Measurements from ENCODE around the gene TXNDC11.

Gene TXNDC11

GRCh38 chr16:11708421-11708820, 34.2 kb downstream of the TXNDC11 start:
- H3K4me1 ChIP-seq (ENCODE audit: control insufficient read depth, insufficient read depth, low read length): no peaks in the 10 kb centered on the region
- no peaks in the 10 kb centered on the region for H3K9me3 ChIP-seq (ENCODE audit: control insufficient read depth, low read length)
- 88 to 93% methylated on average over 1 of the region's 1 CpG for WGBS, 2 experiments
- no peak overlapping the region for H3K27ac ChIP-seq (ENCODE audit: insufficient read depth, low read depth, low read length, poor library complexity, severe bottlenecking)
- H3K4me3 ChIP-seq (ENCODE audit: insufficient read depth, low read depth, low read length): no peak overlapping the region
- H3K36me3 ChIP-seq (ENCODE audit: control insufficient read depth, insufficient read depth, low read length): no peaks in the 10 kb centered on the region
- H3K27me3 ChIP-seq (ENCODE audit: control insufficient read depth, insufficient read depth, low read length, poor library complexity, severe bottlenecking): no peaks in the 10 kb centered on the region

GRCh38 chr16:11707679-11708197, 34.9 kb downstream of the TXNDC11 start:
- Histone ChIP-seq H3K9me3 (ENCODE audit: control insufficient read depth, low read length) (no peaks in the 10 kb centered on the region), H3K4me3 (ENCODE audit: insufficient read depth, low read depth, low read length) (no peak overlapping the region), H3K27me3 (ENCODE audit: control insufficient read depth, insufficient read depth, low read length, poor library complexity, severe bottlenecking) (no peaks in the 10 kb centered on the region), H3K27ac (ENCODE audit: insufficient read depth, low read depth, low read length, poor library complexity, severe bottlenecking) (no peak overlapping the region), H3K36me3 (ENCODE audit: control insufficient read depth, insufficient read depth, low read length) (no peaks in the 10 kb centered on the region), H3K4me1 (ENCODE audit: control insufficient read depth, insufficient read depth, low read length) (no peaks in the 10 kb centered on the region)
- WGBS, 2 experiments: 96% methylated on average over 4 of the region's 4 CpGs

GRCh38 chr16:11706180-11706742, 36.4 kb downstream of the TXNDC11 start:
- H3K9me3 ChIP-seq (ENCODE audit: control insufficient read depth, low read length): no peaks in the 10 kb centered on the region
- H3K4me1 ChIP-seq (ENCODE audit: control insufficient read depth, insufficient read depth, low read length): no peaks in the 10 kb centered on the region
- H3K27me3 ChIP-seq (ENCODE audit: control insufficient read depth, insufficient read depth, low read length, poor library complexity, severe bottlenecking): no peaks in the 10 kb centered on the region
- no peaks in the 10 kb centered on the region for H3K36me3 ChIP-seq (ENCODE audit: control insufficient read depth, insufficient read depth, low read length)
- H3K4me3 ChIP-seq (ENCODE audit: insufficient read depth, low read depth, low read length): no peak overlapping the region
- no peak overlapping the region for H3K27ac ChIP-seq (ENCODE audit: insufficient read depth, low read depth, low read length, poor library complexity, severe bottlenecking)
- WGBS, 2 experiments: 89 to 94% methylated on average over 5 of the region's 5 CpGs

GRCh38 chr16:11705311-11706025, 37.2 kb downstream of the TXNDC11 start:
- H3K4me3 ChIP-seq (ENCODE audit: insufficient read depth, low read depth, low read length): no peak overlapping the region
- H3K36me3 ChIP-seq (ENCODE audit: control insufficient read depth, insufficient read depth, low read length): no peaks in the 10 kb centered on the region
- H3K27ac ChIP-seq (ENCODE audit: insufficient read depth, low read depth, low read length, poor library complexity, severe bottlenecking): no peak overlapping the region
- 92 to 95% methylated on average over 5 of the region's 6 CpGs for WGBS, 2 experiments
- H3K9me3 ChIP-seq (ENCODE audit: control insufficient read depth, low read length): no peaks in the 10 kb centered on the region
- H3K27me3 ChIP-seq (ENCODE audit: control insufficient read depth, insufficient read depth, low read length, poor library complexity, severe bottlenecking): no peaks in the 10 kb centered on the region
- H3K4me1 ChIP-seq (ENCODE audit: control insufficient read depth, insufficient read depth, low read length): no peaks in the 10 kb centered on the region

GRCh38 chr16:11700264-11701029, 42.2 kb downstream of the TXNDC11 start:
- WGBS, 2 experiments: 93 to 95% methylated on average over 9 of the region's 9 CpGs
- H3K9me3 ChIP-seq (ENCODE audit: control insufficient read depth, low read length): no peaks in the 10 kb centered on the region
- H3K36me3 ChIP-seq (ENCODE audit: control insufficient read depth, insufficient read depth, low read length): no peaks in the 10 kb centered on the region
- no peaks in the 10 kb centered on the region for H3K4me1 ChIP-seq (ENCODE audit: control insufficient read depth, insufficient read depth, low read length)
- no peaks in the 10 kb centered on the region for H3K27me3 ChIP-seq (ENCODE audit: control insufficient read depth, insufficient read depth, low read length, poor library complexity, severe bottlenecking)
- H3K4me3 ChIP-seq (ENCODE audit: insufficient read depth, low read depth, low read length): no peak overlapping the region
- no peak overlapping the region for H3K27ac ChIP-seq (ENCODE audit: insufficient read depth, low read depth, low read length, poor library complexity, severe bottlenecking)

- Histone ChIP-seq H3K9me3 (ENCODE audit: control insufficient read depth, low read length) (no peaks in the 10 kb centered on the region), H3K4me3 (ENCODE audit: insufficient read depth, low read depth, low read length) (no peak overlapping the region), H3K27ac (ENCODE audit: insufficient read depth, low read depth, low read length, poor library complexity, severe bottlenecking) (no peak overlapping the region), H3K36me3 (ENCODE audit: control insufficient read depth, insufficient read depth, low read length) (no peaks in the 10 kb centered on the region), H3K27me3 (ENCODE audit: control insufficient read depth, insufficient read depth, low read length, poor library complexity, severe bottlenecking) (no peaks in the 10 kb centered on the region), H3K4me1 (ENCODE audit: control insufficient read depth, insufficient read depth, low read length) (no peaks in the 10 kb centered on the region)
- 83 to 87% methylated on average over 10 of the region's 10 CpGs for WGBS, 2 experiments
Measured at GRCh38 chr16:11699234-11699894, 43.3 kb downstream of the TXNDC11 start.

- no peaks in the 10 kb centered on the region for H3K27me3 ChIP-seq (ENCODE audit: control insufficient read depth, insufficient read depth, low read length, poor library complexity, severe bottlenecking)
- H3K27ac ChIP-seq (ENCODE audit: insufficient read depth, low read depth, low read length, poor library complexity, severe bottlenecking): no peak overlapping the region
- no peaks in the 10 kb centered on the region for H3K9me3 ChIP-seq (ENCODE audit: control insufficient read depth, low read length)
- H3K4me1 ChIP-seq (ENCODE audit: control insufficient read depth, insufficient read depth, low read length): no peaks in the 10 kb centered on the region
- H3K36me3 ChIP-seq (ENCODE audit: control insufficient read depth, insufficient read depth, low read length): no peaks in the 10 kb centered on the region
- H3K4me3 ChIP-seq (ENCODE audit: insufficient read depth, low read depth, low read length): no peak overlapping the region
- WGBS, 2 experiments: 88 to 92% methylated on average over 7 of the region's 7 CpGs
Measured at GRCh38 chr16:11698271-11698689, 44.4 kb downstream of the TXNDC11 start.

GRCh38 chr16:11697319-11697718, 45.3 kb downstream of the TXNDC11 start:
- Histone ChIP-seq H3K36me3 (ENCODE audit: control insufficient read depth, insufficient read depth, low read length) (no peaks in the 10 kb centered on the region), H3K27me3 (ENCODE audit: control insufficient read depth, insufficient read depth, low read length, poor library complexity, severe bottlenecking) (no peaks in the 10 kb centered on the region), H3K4me1 (ENCODE audit: control insufficient read depth, insufficient read depth, low read length) (no peaks in the 10 kb centered on the region), H3K27ac (ENCODE audit: insufficient read depth, low read depth, low read length, poor library complexity, severe bottlenecking) (no peak overlapping the region), H3K9me3 (ENCODE audit: control insufficient read depth, low read length) (no peaks in the 10 kb centered on the region), H3K4me3 (ENCODE audit: insufficient read depth, low read depth, low read length) (no peak overlapping the region)
- 94 to 95% methylated on average over 12 of the region's 12 CpGs for WGBS, 2 experiments

- no peak overlapping the region for H3K4me3 ChIP-seq (ENCODE audit: insufficient read depth, low read depth, low read length)
- no peak overlapping the region for H3K27ac ChIP-seq (ENCODE audit: insufficient read depth, low read depth, low read length, poor library complexity, severe bottlenecking)
- no peaks in the 10 kb centered on the region for H3K36me3 ChIP-seq (ENCODE audit: control insufficient read depth, insufficient read depth, low read length)
- H3K9me3 ChIP-seq (ENCODE audit: control insufficient read depth, low read length): no peaks in the 10 kb centered on the region
- 94 to 97% methylated on average over 12 of the region's 12 CpGs for WGBS, 2 experiments
- H3K27me3 ChIP-seq (ENCODE audit: control insufficient read depth, insufficient read depth, low read length, poor library complexity, severe bottlenecking): no peaks in the 10 kb centered on the region
- H3K4me1 ChIP-seq (ENCODE audit: control insufficient read depth, insufficient read depth, low read length): no peaks in the 10 kb centered on the region
Measured at GRCh38 chr16:11696266-11697012, 46.2 kb downstream of the TXNDC11 start.

Data from ectodermal cell (in vitro differentiated cells).